Transverse colon (tissue), 4 donors: ENCODE data around the gene GCDH. TPM values are rescaled to one million over a fixed set of nuclear protein-coding genes. Genes with fewer than 3 reads are reported as not detected.
A peak's percentile ranks its signal among the peaks of the same experiment; 100 is the strongest.

ENCODE experiments used
- DNase-seq: peaks from one replicate; pipeline ENCODE4 v3.0.0-alpha.2; 2019
- H3K27ac ChIP-seq, 4 donors: fragments of 200-600 bp; sonication (generic); 2 replicates each; pipeline ENCODE4 v1.5.1; 2016 to 2018; ENCODE audit warnings: inconsistent platforms in 4 of 4
- H3K27me3 ChIP-seq: fragments of 200-600 bp; sonication (generic); 2 replicates; pipeline ENCODE4 v1.5.1; 2017; ENCODE audit warnings: inconsistent platforms
- H3K36me3 ChIP-seq, 4 donors: fragments of 200-600 bp; sonication (generic); 2 replicates each; pipeline ENCODE4 v1.5.1; 2017 to 2019; ENCODE audit warnings: inconsistent platforms in 4 of 4
- H3K4me1 ChIP-seq, 4 donors: fragments of 200-600 bp; sonication (generic); 2 replicates each; pipeline ENCODE4 v1.5.1; 2017 to 2020; ENCODE audit warnings: inconsistent platforms in 4 of 4
- H3K4me3 ChIP-seq, 4 donors: fragments of 200-600 bp; sonication (generic); 1 replicate in 1 of 4; 2 replicates in 3 of 4; pipeline versions ENCODE4 v1.5.1 to v1.6.1; 2017 to 2019; ENCODE audit warnings: inconsistent platforms in 4 of 4
- H3K9me3 ChIP-seq, 2 donors: fragments of 200-600 bp; sonication (generic); 2 replicates each; pipeline ENCODE4 v1.5.1; 2017 to 2019; ENCODE audit warnings: inconsistent platforms in 2 of 2
- CTCF ChIP-seq, 5 experiments: fragments of 200-600 bp in 3 of 5; fragments of 450-650 bp in 2 of 5; sonication (generic) in 3 of 5; IDR thresholded peaks; 1 replicate in 2 of 5; 2 replicates in 3 of 5; pipeline ENCODE4 v1.5.1; 2016 to 2017; ENCODE audit warnings: antibody characterized with exemption in 5 of 5, inconsistent platforms in 3 of 5, mild to moderate bottlenecking in 2 of 5, moderate library complexity in 1 of 5
- EP300 ChIP-seq: sonication (generic); formaldehyde crosslinking; IDR thresholded peaks from one replicate; pipeline ENCODE4 v1.6.1; 2017; ENCODE audit warnings: antibody characterized with exemption, low read depth
- POLR2A ChIP-seq: fragments of 450-650 bp; IDR thresholded peaks from one replicate; pipeline ENCODE4 v1.6.1; 2016; ENCODE audit warnings: antibody characterized with exemption, mild to moderate bottlenecking, moderate library complexity
- POLR2AphosphoS5 ChIP-seq, 3 donors: sonication (generic); formaldehyde crosslinking; IDR thresholded peaks; one replicate each; pipeline ENCODE4 v1.6.1; 2016; ENCODE audit warnings: antibody characterized with exemption in 3 of 3
- WGBS, 2 donors: methylation state at CpG; one replicate each; pipeline ENCODE4 v1.1.5; 2018; ENCODE audit warnings: low coverage in 1 of 2; 5-methylcytosine and 5-hydroxymethylcytosine counted together
- in situ Hi-C, 4 donors: fragments of 200-750 bp; cut with MboI; loops; one replicate each; pipeline versions ENCODE4 v1.15.0 to v1.15.1; 2017; ENCODE audit warnings: low sequenced_read_pairs in 3 of 4, low pct_ligation_motif_present in 1 of 4, low pct_unique_long_range_greater_than_20kb in 1 of 4
- intact Hi-C: fragments of 100-400 bp; cut with DNase I; formaldehyde crosslinking; loops from one replicate; pipeline ENCODE4 v1.15.1; 2023; ENCODE audit warnings: low total_unique reads
- total RNA-seq, 4 donors: library from RNA; depleted of rRNA; stranded (reverse); fragments of >200 nt; gene quantifications; one replicate each; pipeline ENCODE4 v1.1.0, GENCODE V29; 2016

Gene GCDH
- 10 to 100 TPM in 3 of 4 donors, 1 to 10 TPM in 1; 1.9 to 43.4 (median 33.2) TPM for total RNA-seq

GRCh38 chr19:12890787-12891552 lies at the start of gene GCDH:
TSS of gene GCDH (plus strand) at chr19:12891160. CDS start at chr19:12891305, 145 bp downstream.
- 1% methylated on average over 38 of the region's 49 CpGs; no CpG with 5 or more reads in 1 of the 2 donors for WGBS, 2 donors
- in situ Hi-C loops: no loop called here

GRCh38 chr19:12842511-12842910 lies 48.4 kb upstream of the GCDH start:
- H3K4me1 ChIP-seq: peaks cover 5 to 26% (median 23%) of the 10 kb centered on the region in 4 donors
- peaks cover 96% of the 10 kb centered on the region for H3K27me3 ChIP-seq
- intact Hi-C loops: loop anchor here (5.0 kb wide), 1 partner anchor 75 kb away; no protein-coding TSS in a partner anchor
- H3K9me3 ChIP-seq: no peaks in the 10 kb centered on the region
- no peak overlapping the region for H3K4me3 ChIP-seq
- in situ Hi-C loops: loop anchor here in 3 of 4 donors (10.0 kb wide), 2 partner anchors 78 to 88 kb away; partner anchors contain the start of gene BEST2 (in 1 of the 3)
- H3K36me3 ChIP-seq: no peaks in the 10 kb centered on the region
- DNase-seq: no peak
- 90% methylated on average over 18 of the region's 18 CpGs; no CpG with 5 or more reads in 1 of the 2 donors for WGBS, 2 donors
- TF ChIP-seq EP300: no peak
- TF ChIP-seq POLR2A: no peak
- no peak for TF ChIP-seq POLR2AphosphoS5 (IDR thresholded peaks at IDR 0.05)
- TF ChIP-seq CTCF (IDR thresholded peaks at IDR 0.05): no peak
- H3K27ac ChIP-seq: no peak overlapping the region

More at GRCh38 chr19:12890787-12891552, at the start of gene GCDH:
- H3K4me3 ChIP-seq: peak within 1 kb of the TSS; percentile 68 to 91 (median 85)
- no peaks in the 10 kb centered on the region for H3K9me3 ChIP-seq
- DNase-seq: peak; percentile 98
- no peaks in the 10 kb centered on the region for H3K27me3 ChIP-seq
- no peak for TF ChIP-seq EP300
- TF ChIP-seq POLR2A: peak; percentile 84
- no peak for TF ChIP-seq CTCF (IDR thresholded peaks at IDR 0.05)
- peak; percentile 81 to 95 (median 89) for TF ChIP-seq POLR2AphosphoS5 (IDR thresholded peaks at IDR 0.05)
- peaks cover 9 to 19% (median 17%) of the 10 kb centered on the region in 4 donors for H3K4me1 ChIP-seq
- no peaks in the 10 kb centered on the region for H3K36me3 ChIP-seq
- peak within 1 kb of the TSS; percentile 74 to 93 (median 85) for H3K27ac ChIP-seq
- intact Hi-C loops: no loop called here

- Histone ChIP-seq H3K27me3 (peaks cover 93% of the 10 kb centered on the region), H3K36me3 (no peaks in the 10 kb centered on the region), H3K9me3 (no peaks in the 10 kb centered on the region), H3K4me1 (peaks cover 5 to 28% (median 26%) of the 10 kb centered on the region in 4 donors), H3K4me3 (no peak overlapping the region), H3K27ac (no peak overlapping the region)
- WGBS, 2 donors: 83% methylated on average over 11 of the region's 11 CpGs; no CpG with 5 or more reads in 1 of the 2 donors
- DNase-seq: no peak
- in situ Hi-C loops (loop anchor here in 3 of 4 donors (10.0 kb wide), 2 partner anchors 79 to 89 kb away; partner anchors contain the start of gene BEST2 (in 1 of the 3)), intact Hi-C loops (loop anchor here (5.0 kb wide), 1 partner anchor 76 kb away; no protein-coding TSS in a partner anchor)
- TF ChIP-seq POLR2AphosphoS5 (IDR thresholded peaks at IDR 0.05) (no peak), EP300 (no peak), CTCF (IDR thresholded peaks at IDR 0.05) (no peak), POLR2A (no peak)
These were observed 47.6 kb upstream of the GCDH start for GRCh38 chr19:12843328-12843727.
